K562 (cell line): Measurements from ENCODE around the gene GALNT18. TPM values are rescaled to one million over a fixed set of nuclear protein-coding genes. Genes with fewer than 3 reads are reported as not detected.

ENCODE experiments used
- ZNF76 ChIP-seq: fragments of 250-450 bp; sonication (Bioruptor Pico); IDR thresholded peaks from 2 replicates; pipeline ENCODE4 v1.4.0; 2020; ENCODE audit warnings: mild to moderate bottlenecking, moderate library complexity, borderline replicate concordance
- polyA plus RNA-seq, 8 experiments: library from polyadenylated mRNA; depleted of rRNA in 4 of 8; stranded (reverse) in 5 of 8; unstranded in 3 of 8; fragments of >200 nt; fragmentation: Nextera tagmentation in 2 of 8; fragmentation: Illumina TruSeq in 1 of 8; extraction: Ambion mirVana in 2 of 8; extraction: Trizol in 1 of 8; gene quantifications; 2 replicates each; pipeline versions ENCODE4 v1.2.1 to v1.2.3, GENCODE V29; 2011 to 2014; ENCODE audit warnings: inconsistent platforms in 1 of 8, missing spikeins in 1 of 8
- total RNA-seq, 7 experiments: library from RNA; depleted of rRNA in 6 of 7; stranded (reverse); fragments of >200 nt in 6 of 7; fragmentation: Illumina TruSeq in 2 of 7; extraction: Trizol in 2 of 7; gene quantifications; 2 replicates each; pipeline versions ENCODE4 v1.2.1 to v1.2.3, GENCODE V29; 2011 to 2021; ENCODE audit warnings: low replicate concordance in 1 of 7
- TF ChIP-seq, protein P1 (sequence below): fragments of 250-450 bp; sonication (Bioruptor Pico); IDR thresholded peaks from 2 replicates; pipeline ENCODE4 v1.4.0; 2020
- TF ChIP-seq, protein P2 (sequence below): fragments of 450-650 bp; IDR thresholded peaks from 2 replicates; pipeline ENCODE4 v1.6.1; 2016; ENCODE audit warnings: borderline replicate concordance

GALNT18 gene
- total and polyA plus RNA-seq, 9 of the 15 experiments (the other 6 are each of a cell fraction or from before 2014, with no cell fraction given): not detected

DNA sequence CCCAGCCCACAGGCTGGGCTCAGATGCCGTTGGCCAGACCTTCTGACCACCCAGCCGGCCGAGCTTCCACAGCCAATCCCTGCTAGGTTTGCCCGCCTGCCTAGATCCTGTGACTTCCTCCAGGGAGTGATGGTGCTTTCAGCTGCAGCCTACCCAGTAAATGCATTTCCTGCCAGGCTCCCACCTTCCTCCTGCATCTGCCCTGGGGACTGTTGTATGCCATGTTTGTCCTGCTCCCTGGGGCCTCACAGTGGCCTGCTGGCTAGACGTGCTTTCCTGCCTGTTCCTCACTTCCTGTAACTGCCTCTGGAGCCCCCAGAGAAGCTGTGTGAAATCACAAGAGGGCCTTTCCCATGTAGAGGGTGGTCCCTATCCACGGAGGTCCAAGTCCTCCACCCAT, 86.2 kb downstream of the GALNT18 start (continued):
- TF ChIP-seq, protein P1, sequence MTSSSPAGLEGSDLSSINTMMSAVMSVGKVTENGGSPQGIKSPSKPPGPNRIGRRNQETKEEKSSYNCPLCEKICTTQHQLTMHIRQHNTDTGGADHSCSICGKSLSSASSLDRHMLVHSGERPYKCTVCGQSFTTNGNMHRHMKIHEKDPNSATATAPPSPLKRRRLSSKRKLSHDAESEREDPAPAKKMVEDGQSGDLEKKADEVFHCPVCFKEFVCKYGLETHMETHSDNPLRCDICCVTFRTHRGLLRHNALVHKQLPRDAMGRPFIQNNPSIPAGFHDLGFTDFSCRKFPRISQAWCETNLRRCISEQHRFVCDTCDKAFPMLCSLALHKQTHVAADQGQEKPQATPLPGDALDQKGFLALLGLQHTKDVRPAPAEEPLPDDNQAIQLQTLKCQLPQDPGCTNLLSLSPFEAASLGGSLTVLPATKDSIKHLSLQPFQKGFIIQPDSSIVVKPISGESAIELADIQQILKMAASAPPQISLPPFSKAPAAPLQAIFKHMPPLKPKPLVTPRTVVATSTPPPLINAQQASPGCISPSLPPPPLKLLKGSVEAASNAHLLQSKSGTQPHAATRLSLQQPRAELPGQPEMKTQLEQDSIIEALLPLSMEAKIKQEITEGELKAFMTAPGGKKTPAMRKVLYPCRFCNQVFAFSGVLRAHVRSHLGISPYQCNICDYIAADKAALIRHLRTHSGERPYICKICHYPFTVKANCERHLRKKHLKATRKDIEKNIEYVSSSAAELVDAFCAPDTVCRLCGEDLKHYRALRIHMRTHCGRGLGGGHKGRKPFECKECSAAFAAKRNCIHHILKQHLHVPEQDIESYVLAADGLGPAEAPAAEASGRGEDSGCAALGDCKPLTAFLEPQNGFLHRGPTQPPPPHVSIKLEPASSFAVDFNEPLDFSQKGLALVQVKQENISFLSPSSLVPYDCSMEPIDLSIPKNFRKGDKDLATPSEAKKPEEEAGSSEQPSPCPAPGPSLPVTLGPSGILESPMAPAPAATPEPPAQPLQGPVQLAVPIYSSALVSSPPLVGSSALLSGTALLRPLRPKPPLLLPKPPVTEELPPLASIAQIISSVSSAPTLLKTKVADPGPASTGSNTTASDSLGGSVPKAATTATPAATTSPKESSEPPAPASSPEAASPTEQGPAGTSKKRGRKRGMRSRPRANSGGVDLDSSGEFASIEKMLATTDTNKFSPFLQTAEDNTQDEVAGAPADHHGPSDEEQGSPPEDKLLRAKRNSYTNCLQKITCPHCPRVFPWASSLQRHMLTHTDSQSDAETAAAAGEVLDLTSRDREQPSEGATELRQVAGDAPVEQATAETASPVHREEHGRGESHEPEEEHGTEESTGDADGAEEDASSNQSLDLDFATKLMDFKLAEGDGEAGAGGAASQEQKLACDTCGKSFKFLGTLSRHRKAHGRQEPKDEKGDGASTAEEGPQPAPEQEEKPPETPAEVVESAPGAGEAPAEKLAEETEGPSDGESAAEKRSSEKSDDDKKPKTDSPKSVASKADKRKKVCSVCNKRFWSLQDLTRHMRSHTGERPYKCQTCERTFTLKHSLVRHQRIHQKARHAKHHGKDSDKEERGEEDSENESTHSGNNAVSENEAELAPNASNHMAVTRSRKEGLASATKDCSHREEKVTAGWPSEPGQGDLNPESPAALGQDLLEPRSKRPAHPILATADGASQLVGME: no peak
- no peak for TF ChIP-seq ZNF76 (CRISPR knock-in tag)
- TF ChIP-seq, protein P2, sequence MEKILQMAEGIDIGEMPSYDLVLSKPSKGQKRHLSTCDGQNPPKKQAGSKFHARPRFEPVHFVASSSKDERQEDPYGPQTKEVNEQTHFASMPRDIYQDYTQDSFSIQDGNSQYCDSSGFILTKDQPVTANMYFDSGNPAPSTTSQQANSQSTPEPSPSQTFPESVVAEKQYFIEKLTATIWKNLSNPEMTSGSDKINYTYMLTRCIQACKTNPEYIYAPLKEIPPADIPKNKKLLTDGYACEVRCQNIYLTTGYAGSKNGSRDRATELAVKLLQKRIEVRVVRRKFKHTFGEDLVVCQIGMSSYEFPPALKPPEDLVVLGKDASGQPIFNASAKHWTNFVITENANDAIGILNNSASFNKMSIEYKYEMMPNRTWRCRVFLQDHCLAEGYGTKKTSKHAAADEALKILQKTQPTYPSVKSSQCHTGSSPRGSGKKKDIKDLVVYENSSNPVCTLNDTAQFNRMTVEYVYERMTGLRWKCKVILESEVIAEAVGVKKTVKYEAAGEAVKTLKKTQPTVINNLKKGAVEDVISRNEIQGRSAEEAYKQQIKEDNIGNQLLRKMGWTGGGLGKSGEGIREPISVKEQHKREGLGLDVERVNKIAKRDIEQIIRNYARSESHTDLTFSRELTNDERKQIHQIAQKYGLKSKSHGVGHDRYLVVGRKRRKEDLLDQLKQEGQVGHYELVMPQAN: no peak
